B cell (primary cell): ENCODE data around the gene ANO9. TPM values are rescaled to one million over a fixed set of nuclear protein-coding genes. Genes with fewer than 3 reads are reported as not detected.

Experiments used
- ATAC-seq: fragments of 200-7000 bp; cut with Tn5 transposase; one replicate; pipeline ENCODE4 v1.10.0; 2021; ENCODE audit warnings: low read depth, mild to moderate bottlenecking, moderate number of reproducible peaks, moderate library complexity
- CTCF ChIA-PET: fragments of 350-600 bp; sonication (Branson Sonifier 250); formaldehyde crosslinking; loops from one replicate; lab custom pipeline; 2021; ENCODE audit warnings: antibody characterized with exemption, inconsistent platforms; lab: Charles Lee
- POLR2A ChIA-PET: fragments of 350-600 bp; sonication (Branson Sonifier 250); formaldehyde crosslinking; loops from one replicate; lab custom pipeline; 2021; ENCODE audit warnings: antibody characterized with exemption; lab: Charles Lee
- DNase-seq: peaks from one replicate; pipeline ENCODE4 v3.0.0; 2013
- H2AFZ ChIP-seq: 2 replicates; pipeline ENCODE4 v1.6.1; 2012; ENCODE audit warnings: mild to moderate bottlenecking, low read depth, low read length; ENCODE audit not compliant: insufficient read depth, poor library complexity, severe bottlenecking
- H3K27ac ChIP-seq, 2 donors: 1 replicate in 1 of 2; 2 replicates in 1 of 2; pipeline ENCODE4 v1.5.1; 2012 to 2013; ENCODE audit warnings: low read length in 2 of 2, mild to moderate bottlenecking in 2 of 2, moderate library complexity in 1 of 2
- H3K27me3 ChIP-seq, 4 experiments: fragments of 200-600 bp in 1 of 4; sonication (generic) in 1 of 4; replicated peaks in 1 of 4; 1 replicate in 2 of 4; 2 replicates in 2 of 4; pipeline versions ENCODE4 v1.6.1 to v1.7.0; 2013 to 2016; ENCODE audit warnings: low read length in 3 of 4, mild to moderate bottlenecking in 2 of 4, mixed read lengths in 1 of 4, moderate library complexity in 1 of 4; ENCODE audit not compliant: insufficient read depth in 4 of 4, control insufficient read depth in 3 of 4; ENCODE audit errors: control extremely low read depth in 1 of 4
- H3K36me3 ChIP-seq, 2 experiments: replicated peaks in 1 of 2; 1 replicate in 1 of 2; 2 replicates in 1 of 2; pipeline versions ENCODE4 v1.6.1 to v1.7.1; 2013; ENCODE audit warnings: low read length in 1 of 2; ENCODE audit not compliant: insufficient read depth in 2 of 2, control insufficient read depth in 1 of 2; ENCODE audit errors: control extremely low read depth in 1 of 2, extremely low read depth in 1 of 2
- H3K4me1 ChIP-seq, 2 donors: fragments of 200-600 bp in 1 of 2; sonication (generic) in 1 of 2; 1 replicate in 1 of 2; 2 replicates in 1 of 2; pipeline versions ENCODE4 v1.5.1 to v1.6.1; 2013 to 2017; ENCODE audit warnings: low read length in 2 of 2; ENCODE audit not compliant: control insufficient read depth in 2 of 2, insufficient read depth in 2 of 2
- H3K4me2 ChIP-seq: replicated peaks from 2 replicates; pipeline ENCODE3; 2012; ENCODE audit warnings: mild to moderate bottlenecking, low read depth, low read length; ENCODE audit not compliant: poor library complexity, severe bottlenecking
- H3K4me3 ChIP-seq, 5 experiments: fragments of 200-600 bp in 1 of 5; sonication (generic) in 1 of 5; 1 replicate in 3 of 5; 2 replicates in 2 of 5; pipeline versions ENCODE4 v1.5.1 to v1.7.0; 2011 to 2016; ENCODE audit warnings: low read length in 4 of 5, mild to moderate bottlenecking in 4 of 5, low read depth in 2 of 5, control low read depth in 1 of 5, moderate library complexity in 1 of 5; ENCODE audit not compliant: insufficient read depth in 1 of 5; ENCODE audit errors: control extremely low read depth in 1 of 5, extremely low read depth in 1 of 5
- H3K79me2 ChIP-seq: fragments of 200-600 bp; sonication (generic); one replicate; pipeline ENCODE4 v1.6.0; 2016; ENCODE audit warnings: low read length; ENCODE audit not compliant: control insufficient read depth, insufficient read depth
- H3K9ac ChIP-seq: fragments of 200-600 bp; sonication (generic); 2 replicates; pipeline ENCODE4 v1.6.1; 2017; ENCODE audit warnings: mild to moderate bottlenecking, low read length, moderate library complexity
- H3K9me3 ChIP-seq, 3 donors: one replicate each; pipeline versions ENCODE4 v1.6.1 to v1.7.1; 2013; ENCODE audit warnings: low read length in 2 of 3; ENCODE audit not compliant: control insufficient read depth in 2 of 3, insufficient read depth in 1 of 3; ENCODE audit errors: control extremely low read depth in 1 of 3
- H4K20me1 ChIP-seq: 2 replicates; pipeline ENCODE4 v1.6.0; 2012; ENCODE audit warnings: mild to moderate bottlenecking, low read length; ENCODE audit not compliant: insufficient read depth, control insufficient read depth, poor library complexity, severe bottlenecking
- H3K27ac Mint-ChIP-seq: one replicate; pipeline ENCODE4 v1.8.0; 2021; ENCODE audit warnings: mixed read lengths
- H3K27me3 Mint-ChIP-seq: one replicate; pipeline ENCODE4 v1.8.0; 2021; ENCODE audit warnings: mixed read lengths
- H3K4me1 Mint-ChIP-seq: one replicate; pipeline ENCODE4 v1.8.0; 2021; ENCODE audit warnings: mixed read lengths
- H3K4me3 Mint-ChIP-seq: one replicate; pipeline ENCODE4 v1.8.0; 2021; ENCODE audit warnings: mixed read lengths
- H3K9me3 Mint-ChIP-seq: one replicate; pipeline ENCODE4 v1.8.0; 2022; ENCODE audit warnings: mixed read lengths; ENCODE audit not compliant: insufficient read depth
- CTCF ChIP-seq: fragments of 200-600 bp; IDR thresholded peaks from one replicate; pipeline ENCODE4 v1.8.0; 2022; ENCODE audit warnings: antibody characterized with exemption, mild to moderate bottlenecking
- EZH2 ChIP-seq: IDR thresholded peaks from 2 replicates; pipeline ENCODE4 v1.6.1; 2012; ENCODE audit warnings: borderline replicate concordance, low read depth, mild to moderate bottlenecking, moderate library complexity, low read length; ENCODE audit not compliant: insufficient read depth, poor library complexity, severe bottlenecking
- WGBS: methylation state at CpG from one replicate; pipeline ENCODE4 v1.1.5; 2013; ENCODE audit warnings: missing lambda C conversion rate; ENCODE audit not compliant: insufficient coverage; 5-methylcytosine and 5-hydroxymethylcytosine counted together
- intact Hi-C: fragments of 100-400 bp; cut with micrococcal nuclease; formaldehyde crosslinking; loops from one replicate; pipeline ENCODE4 v1.10.0; 2022
- polyA plus RNA-seq: library from polyadenylated mRNA; depleted of rRNA; stranded (reverse); fragments of >200 nt; gene quantifications from 2 replicates; pipeline ENCODE4 v1.2.3, GENCODE V29; 2012
- total RNA-seq, 2 donors: library from RNA; stranded (reverse); fragments of 120-200 nt in 1 of 2; gene quantifications; 1 replicate in 1 of 2; 2 replicates in 1 of 2; pipeline versions ENCODE4 v1.2.3 to v1.2.4, GENCODE V29; 2013 to 2022

Gene ANO9
- total and polyA plus RNA-seq, 2 donors (not counting 1 experiment from before 2014, with no cell fraction given), result 62.0 to 107 TPM

GRCh38 chr11:377174-377865 is 64.5 kb downstream of the ANO9 start:
- TF ChIP-seq CTCF, result no peak
- no peak for TF ChIP-seq EZH2
- POLR2A ChIA-PET, result no interaction called here
- Mint-ChIP-seq H3K4me1 (no peaks in the 10 kb centered on the region), H3K27me3 (peaks cover 14% of the 10 kb centered on the region), H3K27ac (no peak overlapping the region), H3K9me3 (no peaks in the 10 kb centered on the region), H3K4me3 (no peak overlapping the region)
- Histone ChIP-seq H3K9ac (no peak overlapping the region), H3K4me3 (no peak overlapping the region), H4K20me1 (no peaks in the 10 kb centered on the region), H3K27ac (no peak overlapping the region), H3K4me1 (no peaks in the 10 kb centered on the region), H3K36me3 (no peaks in the 10 kb centered on the region), H3K79me2 (no peaks in the 10 kb centered on the region), H3K4me2 (no peak overlapping the region), H3K9me3 (peaks cover 0 to 4% (median 0%) of the 10 kb centered on the region in 3 donors), H3K27me3 (peaks cover 0 to 3% (median 0%) of the 10 kb centered on the region in 4 experiments), H2AFZ (no peak overlapping the region)
- intact Hi-C loops, result no loop called here
- CTCF ChIA-PET, result no interaction called here
- ATAC-seq (no peak), DNase-seq (no peak)
- WGBS, result 93% methylated on average over 44 of the region's 44 CpGs

- no peak for TF ChIP-seq CTCF
- no peak for TF ChIP-seq EZH2
- ATAC-seq, result no peak
- Histone ChIP-seq H3K9me3 (peaks cover 0 to 4% (median 0%) of the 10 kb centered on the region in 3 donors), H3K4me2 (no peak overlapping the region), H4K20me1 (no peaks in the 10 kb centered on the region), H3K79me2 (no peaks in the 10 kb centered on the region), H3K36me3 (no peaks in the 10 kb centered on the region), H3K9ac (no peak overlapping the region), H3K27me3 (peaks cover 0 to 7% (median 0%) of the 10 kb centered on the region in 4 experiments), H3K27ac (no peak overlapping the region), H2AFZ (no peak overlapping the region), H3K4me1 (no peaks in the 10 kb centered on the region), H3K4me3 (no peak overlapping the region)
- ChIA-PET POLR2A (no interaction called here), CTCF (no interaction called here)
- no peak for DNase-seq
- Mint-ChIP-seq H3K27ac (no peak overlapping the region), H3K4me3 (no peak overlapping the region), H3K27me3 (peaks cover 10% of the 10 kb centered on the region), H3K9me3 (no peaks in the 10 kb centered on the region), H3K4me1 (no peaks in the 10 kb centered on the region)
- intact Hi-C loops, result no loop called here
- WGBS, result 97% methylated on average over 55 of the region's 70 CpGs
Measured at GRCh38 chr11:376531-377173, 65.2 kb downstream of the ANO9 start.
